GM21528 (cell line): Measurements from ENCODE around the gene TMEM271.
"Not testable (repeated sequence)": the region's sequence is repeated elsewhere in the genome, so short reads cannot be mapped to it uniquely, and the experiment has no call there.

Experiments
- ATAC-seq: cut with Tn5 transposase; IDR thresholded peaks from one replicate; pipeline ENCODE4 v1.9.1; 2021; ENCODE audit warnings: mild to moderate bottlenecking, moderate library complexity; ENCODE audit not compliant: unreplicated experiment, low FRiP score

Gene TMEM271

GRCh38 chr4:610411-611261 is 34.5 kb upstream of the TMEM271 start:
- no peak for ATAC-seq

- no peak for ATAC-seq
These were observed 33.4 kb upstream of the TMEM271 start for GRCh38 chr4:609400-610050.

- no peak for ATAC-seq
These were observed 32.1 kb upstream of the TMEM271 start for GRCh38 chr4:608236-608635.

- no peak for ATAC-seq
These were observed 29.8 kb upstream of the TMEM271 start for GRCh38 chr4:605702-606425.

GRCh38 chr4:604131-604530 is 28.0 kb upstream of the TMEM271 start:
- no peak for ATAC-seq

- ATAC-seq: no peak
These were observed 26.5 kb upstream of the TMEM271 start for GRCh38 chr4:602559-602942.

GRCh38 chr4:601612-602558 is 25.8 kb upstream of the TMEM271 start:
- no peak for ATAC-seq

GRCh38 chr4:600850-601515 is 24.9 kb upstream of the TMEM271 start:
- no peak for ATAC-seq

- no peak for ATAC-seq
These were observed 24.1 kb upstream of the TMEM271 start for GRCh38 chr4:600166-600565.

- no peak for ATAC-seq
These were observed 22.8 kb upstream of the TMEM271 start for GRCh38 chr4:598925-599324.

- ATAC-seq: no peak
These were observed 16.9 kb upstream of the TMEM271 start for GRCh38 chr4:592825-593520.

- ATAC-seq: not testable (repeated sequence)
These were observed 16.1 kb upstream of the TMEM271 start for GRCh38 chr4:592178-592577.

- ATAC-seq: no peak
These were observed 14.3 kb upstream of the TMEM271 start for GRCh38 chr4:590313-590841.

- ATAC-seq: no peak
These were observed 13.3 kb upstream of the TMEM271 start for GRCh38 chr4:589219-589963.

- no peak for ATAC-seq
These were observed 12.3 kb upstream of the TMEM271 start for GRCh38 chr4:588351-588849.

GRCh38 chr4:587671-588350 is 11.7 kb upstream of the TMEM271 start:
- ATAC-seq: no peak

GRCh38 chr4:583820-584219 is 7.7 kb upstream of the TMEM271 start:
- ATAC-seq: no peak
